K562 treated with DMSO at 1 percent for 24 hours (cell line): ENCODE data around the gene SLN. TPM values are rescaled to one million over a fixed set of nuclear protein-coding genes. Genes with fewer than 3 reads are reported as not detected.

ENCODE experiments used
- total RNA-seq: library from RNA; unstranded; fragments of 300-600 nt; gene quantifications from 2 replicates; pipeline ENCODE4 v1.2.3, GENCODE V29; 2022; ENCODE audit warnings: low read depth; ENCODE audit not compliant: insufficient read depth

Gene SLN
- total RNA-seq = not detected in 2 replicates

GRCh38 chr11:107711861-107712755 lies at the start of gene SLN:
Gene SLN, minus strand, starts transcription at chr11:107712056.

Other genes with a start within 250 kb of the SLN start
- gene ALKBH8, start 146.3 kb downstream of the SLN start, total RNA-seq = 2.3 and 2.6 TPM in 2 replicates
- not detected in 2 replicates for gene ELMOD1, start 120.9 kb downstream of the SLN start, total RNA-seq
- 18.4 and 19.3 TPM in 2 replicates for gene SLC35F2, start 146.7 kb upstream of the SLN start, total RNA-seq
- gene RAB39A, start 216.4 kb upstream of the SLN start, total RNA-seq = not detected in 2 replicates